ENCODE data around the gene EFNA5. TPM values are rescaled to one million over a fixed set of nuclear protein-coding genes. Genes with fewer than 3 reads are reported as not detected.

Gene EFNA5
- total RNA-seq, 1 experiment from 2014 or later, result 0.22 TPM

- Histone ChIP-seq H3K36me3 (ENCODE audit: control insufficient read depth in 1 of 2, insufficient read depth in 2 of 2, low read length in 2 of 2) (no peaks in the 10 kb centered on the region), H3K27ac (ENCODE audit: low read depth, low read length) (no peak overlapping the region), H3K9me2 (ENCODE audit: insufficient read depth) (no peaks in the 10 kb centered on the region), H3K9ac (ENCODE audit: low read length) (no peak overlapping the region), H2AFZ (ENCODE audit: low read depth, low read length, poor library complexity, severe bottlenecking) (no peak overlapping the region), H3K27me3 (ENCODE audit: insufficient read depth, low read length) (no peaks in the 10 kb centered on the region), H3K79me2 (ENCODE audit: insufficient read depth, low read length) (no peaks in the 10 kb centered on the region), H3K4me3 (replicated peaks in 1 of 2; ENCODE audit: low read depth in 1 of 2, low read length in 2 of 2) (no peak overlapping the region), H3K4me1 (ENCODE audit: control insufficient read depth in 1 of 2, insufficient read depth in 2 of 2, low read length in 2 of 2) (no peaks in the 10 kb centered on the region), H4K20me1 (ENCODE audit: insufficient read depth) (no peaks in the 10 kb centered on the region), H3K4me2 (ENCODE audit: low read length) (no peak overlapping the region), H3K9me3 (ENCODE audit: control insufficient read depth in 1 of 2, insufficient read depth in 1 of 2, low read depth in 1 of 2, low read length in 2 of 2) (no peaks in the 10 kb centered on the region)
- RAD21 ChIA-PET (ENCODE audit: low non-redundant PET in 1 of 2, low total read pairs in 2 of 2, uncharacterized antibody in 2 of 2, unreplicated experiment in 2 of 2), result no interaction called here
- CTCF ChIA-PET, result no interaction called here
- ATAC-seq (no peak), DNase-seq (ENCODE audit: low read depth, low spot score) (no peak)
- BruUV-seq (replicated peaks), result no TSS peak
- POLR2A ChIA-PET, result no interaction called here
- intact Hi-C loops (cut with micrococcal nuclease), result no loop called here
- TF ChIP-seq RAD21 (IDR thresholded peaks at IDR 0.05; ENCODE audit: low read depth), result no peak
- TF ChIP-seq CTCF (IDR thresholded peaks at IDR 0.05 in 2 of 3, conservative IDR thresholded peaks at IDR 0.05 in 1 of 3; ENCODE audit: borderline replicate concordance in 1 of 3, insufficient read depth in 1 of 3, low read depth in 2 of 3, low read length in 2 of 3), result no peak
- TF ChIP-seq JUND (IDR thresholded peaks at IDR 0.05), result no peak
- no peak for TF ChIP-seq SRF (IDR thresholded peaks at IDR 0.05; ENCODE audit: low read depth)
- TF ChIP-seq SP1 (IDR thresholded peaks at IDR 0.05; ENCODE audit: low read depth), result no peak
- TF ChIP-seq CBX3 (IDR thresholded peaks at IDR 0.05; ENCODE audit: low read depth), result no peak
- TF ChIP-seq EGR1 (IDR thresholded peaks at IDR 0.05; ENCODE audit: low read depth), result no peak
- no peak for TF ChIP-seq CEBPB (IDR thresholded peaks at IDR 0.05; ENCODE audit: low read depth)
- TF ChIP-seq MAX (IDR thresholded peaks at IDR 0.05), result no peak
- no peak for TF ChIP-seq ELF1 (IDR thresholded peaks at IDR 0.05; ENCODE audit: borderline replicate concordance, low read depth)
- no peak for TF ChIP-seq ZBTB33 (IDR thresholded peaks at IDR 0.05; ENCODE audit: extremely low read depth, insufficient replicate concordance, low read length)
- TF ChIP-seq SIN3A (IDR thresholded peaks at IDR 0.05; ENCODE audit: low read depth), result no peak
- no peak for TF ChIP-seq EZH2 (IDR thresholded peaks at IDR 0.05)
- TF ChIP-seq FOSL1 (IDR thresholded peaks at IDR 0.05; ENCODE audit: low read depth), result no peak
These were observed 71.8 kb downstream of the EFNA5 start for GRCh38 chr5:107598958-107599357.
